Dendritic cell treated with granulocyte-macrophage colony-stimulating factor and Interleukin-4, amounts not matched to agents 40 ng/mL and 50 ng/mL, for 4 days (primary cell): ENCODE results near the gene FRMD1.

ENCODE experiments used
- H3K27ac Mint-ChIP-seq: one replicate; pipeline ENCODE4 v1.8.0; 2022; ENCODE audit warnings: mild to moderate bottlenecking, mixed read lengths
- H3K27me3 Mint-ChIP-seq: one replicate; pipeline ENCODE4 v1.8.0; 2022; ENCODE audit warnings: mild to moderate bottlenecking, mixed read lengths
- H3K36me3 Mint-ChIP-seq: one replicate; pipeline ENCODE4 v1.8.0; 2022; ENCODE audit warnings: low read depth, mixed read lengths
- H3K4me1 Mint-ChIP-seq: one replicate; pipeline ENCODE4 v1.8.0; 2022; ENCODE audit warnings: low read depth, mixed read lengths
- H3K4me3 Mint-ChIP-seq: one replicate; pipeline ENCODE4 v1.8.0; 2022; ENCODE audit warnings: mild to moderate bottlenecking, moderate library complexity, mixed read lengths
- H3K9me3 Mint-ChIP-seq: one replicate; pipeline ENCODE4 v1.8.0; 2022; ENCODE audit warnings: mixed read lengths
- intact Hi-C: fragments of 100-400 bp; cut with micrococcal nuclease; formaldehyde crosslinking; loops from one replicate; pipeline ENCODE4 v1.15.0; 2022

The FRMD1 gene

GRCh38 chr6:168103050-168103830, 24.2 kb upstream of the FRMD1 start:
- Mint-ChIP-seq H3K4me1 (no peaks in the 10 kb centered on the region), H3K27me3 (peaks cover 43% of the 10 kb centered on the region)

GRCh38 chr6:168102315-168102985, 23.4 kb upstream of the FRMD1 start:
- peaks cover 43% of the 10 kb centered on the region for H3K27me3 Mint-ChIP-seq
- no peaks in the 10 kb centered on the region for H3K36me3 Mint-ChIP-seq
- no peaks in the 10 kb centered on the region for H3K9me3 Mint-ChIP-seq
- H3K27ac Mint-ChIP-seq: no peak overlapping the region
- intact Hi-C loops: no loop called here
- H3K4me1 Mint-ChIP-seq: no peaks in the 10 kb centered on the region
- no peak overlapping the region for H3K4me3 Mint-ChIP-seq

More at GRCh38 chr6:168103050-168103830, 24.2 kb upstream of the FRMD1 start:
- H3K9me3 Mint-ChIP-seq: no peaks in the 10 kb centered on the region
- no peak overlapping the region for H3K4me3 Mint-ChIP-seq
- intact Hi-C loops: no loop called here
- H3K36me3 Mint-ChIP-seq: no peaks in the 10 kb centered on the region
- H3K27ac Mint-ChIP-seq: no peak overlapping the region

GRCh38 chr6:168101590-168102314, 22.7 kb upstream of the FRMD1 start:
- H3K36me3 Mint-ChIP-seq: no peaks in the 10 kb centered on the region
- no peaks in the 10 kb centered on the region for H3K9me3 Mint-ChIP-seq
- intact Hi-C loops: no loop called here
- H3K4me1 Mint-ChIP-seq: no peaks in the 10 kb centered on the region
- no peak overlapping the region for H3K4me3 Mint-ChIP-seq
- H3K27ac Mint-ChIP-seq: no peak overlapping the region
- peaks cover 43% of the 10 kb centered on the region for H3K27me3 Mint-ChIP-seq

- no peaks in the 10 kb centered on the region for H3K4me1 Mint-ChIP-seq
- no peak overlapping the region for H3K4me3 Mint-ChIP-seq
- intact Hi-C loops: no loop called here
- H3K27ac Mint-ChIP-seq: no peak overlapping the region
- no peaks in the 10 kb centered on the region for H3K36me3 Mint-ChIP-seq
- H3K9me3 Mint-ChIP-seq: no peaks in the 10 kb centered on the region
- peaks cover 43% of the 10 kb centered on the region for H3K27me3 Mint-ChIP-seq
Measured at GRCh38 chr6:168100803-168101589, 22.0 kb upstream of the FRMD1 start.

- H3K36me3 Mint-ChIP-seq: no peaks in the 10 kb centered on the region
- H3K4me3 Mint-ChIP-seq: no peak overlapping the region
- no peaks in the 10 kb centered on the region for H3K4me1 Mint-ChIP-seq
- no peaks in the 10 kb centered on the region for H3K9me3 Mint-ChIP-seq
- H3K27me3 Mint-ChIP-seq: peaks cover 43% of the 10 kb centered on the region
- H3K27ac Mint-ChIP-seq: no peak overlapping the region
- intact Hi-C loops: no loop called here
Measured at GRCh38 chr6:168100011-168100802, 21.2 kb upstream of the FRMD1 start.

GRCh38 chr6:168099201-168100010, 20.4 kb upstream of the FRMD1 start:
- no peaks in the 10 kb centered on the region for H3K9me3 Mint-ChIP-seq
- intact Hi-C loops: no loop called here
- H3K4me3 Mint-ChIP-seq: no peak overlapping the region
- H3K27ac Mint-ChIP-seq: no peak overlapping the region
- no peaks in the 10 kb centered on the region for H3K36me3 Mint-ChIP-seq
- H3K4me1 Mint-ChIP-seq: no peaks in the 10 kb centered on the region
- peaks cover 38% of the 10 kb centered on the region for H3K27me3 Mint-ChIP-seq

GRCh38 chr6:168098431-168098861, 19.4 kb upstream of the FRMD1 start:
- Mint-ChIP-seq H3K27ac (no peak overlapping the region), H3K4me1 (no peaks in the 10 kb centered on the region), H3K36me3 (no peaks in the 10 kb centered on the region), H3K27me3 (peaks cover 33% of the 10 kb centered on the region), H3K9me3 (no peaks in the 10 kb centered on the region), H3K4me3 (no peak overlapping the region)
- intact Hi-C loops: no loop called here

GRCh38 chr6:168097621-168098430, 18.8 kb upstream of the FRMD1 start:
- Mint-ChIP-seq H3K9me3 (no peaks in the 10 kb centered on the region), H3K36me3 (no peaks in the 10 kb centered on the region), H3K4me3 (no peak overlapping the region), H3K27me3 (peaks cover 28% of the 10 kb centered on the region), H3K4me1 (no peaks in the 10 kb centered on the region), H3K27ac (no peak overlapping the region)
- intact Hi-C loops: no loop called here

GRCh38 chr6:168097221-168097620, 18.2 kb upstream of the FRMD1 start:
- Mint-ChIP-seq H3K36me3 (no peaks in the 10 kb centered on the region), H3K9me3 (no peaks in the 10 kb centered on the region), H3K4me1 (no peaks in the 10 kb centered on the region), H3K27me3 (peaks cover 22% of the 10 kb centered on the region), H3K4me3 (no peak overlapping the region), H3K27ac (no peak overlapping the region)
- intact Hi-C loops: no loop called here

GRCh38 chr6:168096271-168096764, 17.3 kb upstream of the FRMD1 start:
- Mint-ChIP-seq H3K36me3 (no peaks in the 10 kb centered on the region), H3K4me1 (no peaks in the 10 kb centered on the region), H3K4me3 (no peak overlapping the region), H3K27me3 (peaks cover 14% of the 10 kb centered on the region), H3K9me3 (no peaks in the 10 kb centered on the region), H3K27ac (no peak overlapping the region)
- intact Hi-C loops: no loop called here

GRCh38 chr6:168095716-168096250, 16.8 kb upstream of the FRMD1 start:
- no peak overlapping the region for H3K4me3 Mint-ChIP-seq
- H3K27ac Mint-ChIP-seq: no peak overlapping the region
- intact Hi-C loops: no loop called here
- no peaks in the 10 kb centered on the region for H3K4me1 Mint-ChIP-seq
- no peaks in the 10 kb centered on the region for H3K36me3 Mint-ChIP-seq
- no peaks in the 10 kb centered on the region for H3K9me3 Mint-ChIP-seq
- H3K27me3 Mint-ChIP-seq: peaks cover 11% of the 10 kb centered on the region
